K562 (cell line): ENCODE data around the gene ATOH1. TPM values are rescaled to one million over a fixed set of nuclear protein-coding genes. Genes with fewer than 3 reads are reported as not detected.
A peak's percentile ranks its signal among the peaks of the same experiment; 100 is the strongest.

Experiments
- ATAC-seq: fragments of 200-7000 bp; cut with Tn5 transposase; 3 replicates; pipeline ENCODE4 v1.9.1; 2020; ENCODE audit warnings: moderate library complexity
- BruUV-seq: library from RNA; stranded (reverse); fragments of 400-500 nt; replicated peaks from 2 replicates; lab custom pipeline; 2021; lab: Mats Ljungman, UMichigan
- CTCF ChIA-PET: fragments of 300-600 bp; formaldehyde crosslinking; extraction: SDS; loops from one replicate; lab custom pipeline; 2021; ENCODE audit warnings: low intra/inter-chr PET ratio; lab: Yijun Ruan, JAX
- POLR2A ChIA-PET: fragments of 300-600, 350-650 bp; sonication (Branson Sonifier 250); formaldehyde crosslinking; extraction: SDS; loops from one replicate; lab custom pipeline; 2021; ENCODE audit warnings: antibody characterized with exemption, inconsistent platforms; lab: Yijun Ruan, JAX
- DNase-seq, 4 experiments: peaks; one replicate each; pipeline versions ENCODE4 v3.0.0 to v3.0.0-alpha.2; 2011 to 2018; ENCODE audit warnings: low spot score in 3 of 4, mixed read lengths in 3 of 4; ENCODE audit errors: extremely low read depth in 1 of 4
- FAIRE-seq: peaks from 2 replicates; lab custom pipeline; 2011; peaks lifted over from hg19 to GRCh38; lab: Jason Lieb, UNC
- H2AFZ ChIP-seq: 2 replicates; pipeline ENCODE4 v1.6.0; 2011; ENCODE audit warnings: low read depth, low read length, control low read depth, inconsistent platforms
- H3K27ac ChIP-seq: fragments of 200-600 bp; 3 replicates; pipeline ENCODE4 v1.8.0; 2011; ENCODE audit warnings: low read depth, mild to moderate bottlenecking, control low read depth, inconsistent platforms, low read length, moderate library complexity, mixed read lengths; ENCODE audit errors: extremely low read depth
- H3K27me3 ChIP-seq, 2 experiments: fragments of 300-600 bp in 1 of 2; 2 replicates in 1 of 2; 3 replicates in 1 of 2; pipeline versions ENCODE4 v1.6.0 to v1.8.0; 2011; ENCODE audit warnings: inconsistent platforms in 2 of 2, low read length in 2 of 2, mild to moderate bottlenecking in 1 of 2, mixed read lengths in 1 of 2, moderate library complexity in 1 of 2; ENCODE audit not compliant: control insufficient read depth in 2 of 2, insufficient read depth in 2 of 2
- H3K36me3 ChIP-seq: fragments of 300-600 bp; 3 replicates; pipeline ENCODE4 v1.8.0; 2011; ENCODE audit warnings: mild to moderate bottlenecking, low read length, inconsistent platforms; ENCODE audit not compliant: control insufficient read depth, insufficient read depth
- H3K4me1 ChIP-seq, 2 experiments: fragments of 200-600 bp in 1 of 2; replicated peaks in 1 of 2; 2 replicates in 1 of 2; 3 replicates in 1 of 2; pipeline versions ENCODE4 v1.5.1 to v1.8.0; 2011; ENCODE audit warnings: inconsistent platforms in 2 of 2, low read length in 2 of 2, mild to moderate bottlenecking in 1 of 2, mixed read lengths in 1 of 2, moderate library complexity in 1 of 2; ENCODE audit not compliant: control insufficient read depth in 2 of 2, insufficient read depth in 2 of 2
- H3K4me2 ChIP-seq: 2 replicates; pipeline ENCODE4 v1.6.1; 2011; ENCODE audit warnings: low read length, control low read depth, inconsistent platforms, mixed read lengths; ENCODE audit not compliant: insufficient read depth
- H3K4me3 ChIP-seq: fragments of 200-600 bp; sonication (generic), shearing (Covaris generic); 2 replicates; pipeline ENCODE4 v1.5.1; 2016; ENCODE audit warnings: control low read depth, inconsistent platforms
- H3K79me2 ChIP-seq: fragments of 200-600 bp; 3 replicates; pipeline ENCODE4 v1.8.0; 2011; ENCODE audit warnings: low read length, inconsistent platforms; ENCODE audit not compliant: control insufficient read depth, insufficient read depth
- H3K9ac ChIP-seq, 2 experiments: 2 replicates each; pipeline versions ENCODE4 v1.6.0 to v1.6.1; 2011; ENCODE audit warnings: low read depth in 2 of 2, low read length in 2 of 2, control low read depth in 1 of 2, inconsistent platforms in 1 of 2, mild to moderate bottlenecking in 1 of 2, mixed read lengths in 1 of 2; ENCODE audit not compliant: insufficient read depth in 1 of 2
- H3K9me1 ChIP-seq: one replicate; pipeline ENCODE4 v1.6.0; 2011; ENCODE audit warnings: inconsistent platforms, mild to moderate bottlenecking, low read length, moderate library complexity; ENCODE audit not compliant: control insufficient read depth, insufficient read depth
- H3K9me3 ChIP-seq: replicated peaks from 2 replicates; pipeline ENCODE4 v1.5.1; 2011; ENCODE audit warnings: low read depth, low read length, inconsistent platforms; ENCODE audit not compliant: control insufficient read depth, insufficient read depth
- H4K20me1 ChIP-seq: replicated peaks from 2 replicates; pipeline ENCODE4 v1.6.1; 2011; ENCODE audit warnings: low read length, inconsistent platforms, mixed read lengths; ENCODE audit not compliant: control insufficient read depth, insufficient read depth
- BDP1 ChIP-seq: IDR thresholded peaks from 3 replicates; pipeline ENCODE4 v1.6.1; 2011; ENCODE audit not compliant: insufficient read length, insufficient read depth
- HNRNPUL1 ChIP-seq: fragments of 200-400 bp; formaldehyde crosslinking; IDR thresholded peaks from 2 replicates; pipeline ENCODE4 v1.6.1; 2017; ENCODE audit warnings: low read length
- SMARCA5 ChIP-seq: fragments of 450-650 bp; IDR thresholded peaks from 2 replicates; pipeline ENCODE4 v1.6.1; 2016
- THRAP3 ChIP-seq: fragments of 450-650 bp; IDR thresholded peaks from 2 replicates; pipeline ENCODE4 v1.6.1; 2016; ENCODE audit warnings: mild to moderate bottlenecking, inconsistent platforms, borderline replicate concordance
- ZNF217 ChIP-seq: sonication (generic); formaldehyde crosslinking; IDR thresholded peaks from 2 replicates; pipeline ENCODE4 v1.8.0; 2022; ENCODE audit warnings: mild to moderate bottlenecking, missing genetic modification reagents
- ZNF764 ChIP-seq: fragments of 250-450 bp; sonication (Bioruptor Pico); IDR thresholded peaks from 2 replicates; pipeline ENCODE4 v1.4.0; 2020; ENCODE audit warnings: low read depth, mild to moderate bottlenecking, moderate library complexity
- WGBS: fragments of 100-300 bp; shearing (Covaris generic); methylation state at CpG from one replicate; pipeline ENCODE4 v1.1.6; 2016; ENCODE audit warnings: low coverage, mixed read lengths; ENCODE audit not compliant: insufficient coverage; ENCODE audit errors: missing lambda C conversion rate; 5-methylcytosine and 5-hydroxymethylcytosine counted together
- in situ Hi-C: fragments of 300-500 bp; cut with MboI; formaldehyde crosslinking; loops from 4 replicates; pipeline ENCODE4 v1.15.0; 2018; ENCODE audit warnings: inconsistent platforms, mixed read lengths
- intact Hi-C: fragments of 100-400 bp; cut with micrococcal nuclease; formaldehyde crosslinking; loops from 2 replicates; pipeline ENCODE4 v1.14.2; 2022
- polyA plus RNA-seq, 8 experiments: library from polyadenylated mRNA; depleted of rRNA in 4 of 8; stranded (reverse) in 5 of 8; unstranded in 3 of 8; fragments of >200 nt; fragmentation: Nextera tagmentation in 2 of 8; fragmentation: Illumina TruSeq in 1 of 8; extraction: Ambion mirVana in 2 of 8; extraction: Trizol in 1 of 8; gene quantifications; 2 replicates each; pipeline versions ENCODE4 v1.2.1 to v1.2.3, GENCODE V29; 2011 to 2014; ENCODE audit warnings: inconsistent platforms in 1 of 8, missing spikeins in 1 of 8
- total RNA-seq, 7 experiments: library from RNA; depleted of rRNA in 6 of 7; stranded (reverse); fragments of >200 nt in 6 of 7; fragmentation: Illumina TruSeq in 2 of 7; extraction: Trizol in 2 of 7; gene quantifications; 2 replicates each; pipeline versions ENCODE4 v1.2.1 to v1.2.3, GENCODE V29; 2011 to 2021; ENCODE audit warnings: low replicate concordance in 1 of 7
- TF ChIP-seq, protein P1 (sequence below): fragments of 450-650 bp; IDR thresholded peaks from 2 replicates; pipeline ENCODE4 v1.6.1; 2016; ENCODE audit warnings: borderline replicate concordance
- TF ChIP-seq, protein P2 (sequence below): fragments of 200-400 bp; formaldehyde crosslinking; IDR thresholded peaks from 2 replicates; pipeline ENCODE4 v1.6.1; 2017; ENCODE audit warnings: mild to moderate bottlenecking, low read depth, low read length, moderate library complexity

The ATOH1 gene
- total and polyA plus RNA-seq, 9 of the 15 experiments (the other 6 are each of a cell fraction or from before 2014, with no cell fraction given) = not detected

DNA sequence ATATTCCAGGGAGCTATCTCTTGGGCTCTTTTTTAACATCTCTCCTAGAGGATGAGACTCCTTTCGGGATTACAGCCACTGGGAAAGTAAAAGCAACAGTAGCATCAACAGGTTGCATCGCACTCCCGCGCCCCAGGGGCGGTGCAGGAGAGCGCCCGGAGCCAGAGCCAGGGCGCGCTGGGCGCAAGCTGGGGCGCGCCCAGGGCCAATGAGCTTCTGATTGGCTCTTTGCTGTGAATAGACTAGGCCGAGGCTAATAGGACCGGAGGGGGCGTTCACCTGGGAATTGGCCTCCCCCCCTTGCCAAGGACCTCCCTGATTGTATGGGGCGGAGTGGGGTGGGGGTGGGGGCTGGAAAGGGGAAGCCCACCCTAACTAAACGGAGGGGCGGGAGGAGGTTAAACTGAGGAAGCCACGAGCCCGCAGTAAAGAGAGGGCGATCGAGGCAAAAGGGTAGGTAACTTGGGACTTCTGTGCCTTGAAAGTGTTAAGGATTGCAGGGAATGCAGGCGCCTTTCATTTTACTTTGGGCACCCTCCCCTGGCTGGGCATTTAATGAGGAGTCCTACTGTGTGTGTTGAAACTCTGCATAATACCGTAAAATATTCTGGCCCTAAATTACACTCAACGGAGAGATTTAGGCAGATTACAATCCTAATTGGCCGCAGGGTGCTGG lies 1.1 kb upstream of the ATOH1 start:
- FAIRE-seq = no peak

DNA sequence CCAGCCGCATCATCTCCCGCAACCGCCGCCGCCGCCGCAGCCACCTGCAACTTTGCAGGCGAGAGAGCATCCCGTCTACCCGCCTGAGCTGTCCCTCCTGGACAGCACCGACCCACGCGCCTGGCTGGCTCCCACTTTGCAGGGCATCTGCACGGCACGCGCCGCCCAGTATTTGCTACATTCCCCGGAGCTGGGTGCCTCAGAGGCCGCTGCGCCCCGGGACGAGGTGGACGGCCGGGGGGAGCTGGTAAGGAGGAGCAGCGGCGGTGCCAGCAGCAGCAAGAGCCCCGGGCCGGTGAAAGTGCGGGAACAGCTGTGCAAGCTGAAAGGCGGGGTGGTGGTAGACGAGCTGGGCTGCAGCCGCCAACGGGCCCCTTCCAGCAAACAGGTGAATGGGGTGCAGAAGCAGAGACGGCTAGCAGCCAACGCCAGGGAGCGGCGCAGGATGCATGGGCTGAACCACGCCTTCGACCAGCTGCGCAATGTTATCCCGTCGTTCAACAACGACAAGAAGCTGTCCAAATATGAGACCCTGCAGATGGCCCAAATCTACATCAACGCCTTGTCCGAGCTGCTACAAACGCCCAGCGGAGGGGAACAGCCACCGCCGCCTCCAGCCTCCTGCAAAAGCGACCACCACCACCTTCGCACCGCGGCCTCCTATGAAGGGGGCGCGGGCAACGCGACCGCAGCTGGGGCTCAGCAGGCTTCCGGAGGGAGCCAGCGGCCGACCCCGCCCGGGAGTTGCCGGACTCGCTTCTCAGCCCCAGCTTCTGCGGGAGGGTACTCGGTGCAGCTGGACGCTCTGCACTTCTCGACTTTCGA lies 654 bp downstream of the ATOH1 start:
- ChIA-PET POLR2A (no interaction called here), CTCF (no interaction called here)
- WGBS = 5% methylated on average over 56 of the region's 70 CpGs
- TF ChIP-seq, protein P1, sequence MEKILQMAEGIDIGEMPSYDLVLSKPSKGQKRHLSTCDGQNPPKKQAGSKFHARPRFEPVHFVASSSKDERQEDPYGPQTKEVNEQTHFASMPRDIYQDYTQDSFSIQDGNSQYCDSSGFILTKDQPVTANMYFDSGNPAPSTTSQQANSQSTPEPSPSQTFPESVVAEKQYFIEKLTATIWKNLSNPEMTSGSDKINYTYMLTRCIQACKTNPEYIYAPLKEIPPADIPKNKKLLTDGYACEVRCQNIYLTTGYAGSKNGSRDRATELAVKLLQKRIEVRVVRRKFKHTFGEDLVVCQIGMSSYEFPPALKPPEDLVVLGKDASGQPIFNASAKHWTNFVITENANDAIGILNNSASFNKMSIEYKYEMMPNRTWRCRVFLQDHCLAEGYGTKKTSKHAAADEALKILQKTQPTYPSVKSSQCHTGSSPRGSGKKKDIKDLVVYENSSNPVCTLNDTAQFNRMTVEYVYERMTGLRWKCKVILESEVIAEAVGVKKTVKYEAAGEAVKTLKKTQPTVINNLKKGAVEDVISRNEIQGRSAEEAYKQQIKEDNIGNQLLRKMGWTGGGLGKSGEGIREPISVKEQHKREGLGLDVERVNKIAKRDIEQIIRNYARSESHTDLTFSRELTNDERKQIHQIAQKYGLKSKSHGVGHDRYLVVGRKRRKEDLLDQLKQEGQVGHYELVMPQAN = no peak
- no peak for TF ChIP-seq SMARCA5
- TF ChIP-seq ZNF217 (CRISPR knock-in tag) = no peak
- no peak for TF ChIP-seq THRAP3
- TF ChIP-seq HNRNPUL1 = no peak
- TF ChIP-seq, protein P2, sequence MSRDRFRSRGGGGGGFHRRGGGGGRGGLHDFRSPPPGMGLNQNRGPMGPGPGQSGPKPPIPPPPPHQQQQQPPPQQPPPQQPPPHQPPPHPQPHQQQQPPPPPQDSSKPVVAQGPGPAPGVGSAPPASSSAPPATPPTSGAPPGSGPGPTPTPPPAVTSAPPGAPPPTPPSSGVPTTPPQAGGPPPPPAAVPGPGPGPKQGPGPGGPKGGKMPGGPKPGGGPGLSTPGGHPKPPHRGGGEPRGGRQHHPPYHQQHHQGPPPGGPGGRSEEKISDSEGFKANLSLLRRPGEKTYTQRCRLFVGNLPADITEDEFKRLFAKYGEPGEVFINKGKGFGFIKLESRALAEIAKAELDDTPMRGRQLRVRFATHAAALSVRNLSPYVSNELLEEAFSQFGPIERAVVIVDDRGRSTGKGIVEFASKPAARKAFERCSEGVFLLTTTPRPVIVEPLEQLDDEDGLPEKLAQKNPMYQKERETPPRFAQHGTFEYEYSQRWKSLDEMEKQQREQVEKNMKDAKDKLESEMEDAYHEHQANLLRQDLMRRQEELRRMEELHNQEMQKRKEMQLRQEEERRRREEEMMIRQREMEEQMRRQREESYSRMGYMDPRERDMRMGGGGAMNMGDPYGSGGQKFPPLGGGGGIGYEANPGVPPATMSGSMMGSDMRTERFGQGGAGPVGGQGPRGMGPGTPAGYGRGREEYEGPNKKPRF = no peak

More for the DNA sequence above, 1.1 kb upstream of the ATOH1 start:
- DNase-seq (peak in 1 of 4 experiments; percentile 8), ATAC-seq (no peak)
- POLR2A ChIA-PET = interaction anchor here (0.7 kb wide), 1 partner anchor 341 kb away, joined by 3 read pairs; no protein-coding TSS in a partner anchor
- Histone ChIP-seq H3K9ac (no peak overlapping the region), H2AFZ (no peak overlapping the region), H3K4me3 (no peak overlapping the region), H3K27ac (no peak overlapping the region), H3K36me3 (no peaks in the 10 kb centered on the region), H3K4me2 (no peak overlapping the region), H3K9me1 (no peaks in the 10 kb centered on the region), H4K20me1 (no peaks in the 10 kb centered on the region), H3K4me1 (peaks cover 0 to 20% of the 10 kb centered on the region in 2 experiments; a peak in 2 of 5 replicates), H3K27me3 (peaks cover 22 to 34% of the 10 kb centered on the region in 2 experiments; a peak in 4 of 5 replicates), H3K9me3 (no peaks in the 10 kb centered on the region), H3K79me2 (no peaks in the 10 kb centered on the region)
- in situ Hi-C loops (no loop called here), intact Hi-C loops (no loop called here)
- CTCF ChIA-PET = no interaction called here
- BruUV-seq = no TSS peak
- TF ChIP-seq ZNF764 (CRISPR knock-in tag) (no peak), BDP1 (no peak)
- 14% methylated on average over 18 of the region's 26 CpGs for WGBS

More for the DNA sequence above, 654 bp downstream of the ATOH1 start:
- Histone ChIP-seq H3K27me3 (peaks cover 29 to 35% of the 10 kb centered on the region in 2 experiments; a peak in 4 of 5 replicates), H3K27ac (no peak overlapping the region), H3K9me3 (no peaks in the 10 kb centered on the region), H3K79me2 (no peaks in the 10 kb centered on the region), H2AFZ (no peak overlapping the region), H3K4me1 (peaks cover 0 to 20% of the 10 kb centered on the region in 2 experiments; a peak in 2 of 5 replicates), H3K4me3 (no peak overlapping the region), H3K4me2 (no peak overlapping the region), H3K36me3 (no peaks in the 10 kb centered on the region), H3K9me1 (no peaks in the 10 kb centered on the region), H3K9ac (no peak overlapping the region), H4K20me1 (no peaks in the 10 kb centered on the region)
- no TSS peak for BruUV-seq
- FAIRE-seq (no peak), DNase-seq (no peak), ATAC-seq (peak; percentile 26; the same call in 1 of the 3 replicates)
- intact Hi-C loops (no loop called here), in situ Hi-C loops (no loop called here)
